Stimulated activated naive CD8-positive, alpha-beta T cell treated with anti-CD3 and anti-CD28 coated beads, Interleukin-15, Interleukin-2, amounts not matched to agents 100 ng/mL and 50 ng/mL, for 24 hours (primary cell): ENCODE measurements around the gene HSCB.
"Not testable (repeated sequence)": the region's sequence is repeated elsewhere in the genome, so short reads cannot be mapped to it uniquely, and the experiment has no call there.

Experiments used
- H3K27ac Mint-ChIP-seq: one replicate; pipeline ENCODE4 v1.8.0; 2021; ENCODE audit warnings: mild to moderate bottlenecking, mixed read lengths
- H3K27me3 Mint-ChIP-seq: one replicate; pipeline ENCODE4 v1.8.0; 2021; ENCODE audit warnings: mixed read lengths
- H3K36me3 Mint-ChIP-seq: one replicate; pipeline ENCODE4 v1.8.0; 2021; ENCODE audit warnings: low read depth, mixed read lengths
- H3K4me1 Mint-ChIP-seq: one replicate; pipeline ENCODE4 v1.8.0; 2021; ENCODE audit warnings: low read depth, mixed read lengths
- H3K4me3 Mint-ChIP-seq: one replicate; pipeline ENCODE4 v1.8.0; 2021; ENCODE audit warnings: mild to moderate bottlenecking, mixed read lengths
- H3K9me3 Mint-ChIP-seq: one replicate; pipeline ENCODE4 v1.8.0; 2021; ENCODE audit warnings: mixed read lengths

HSCB gene

GRCh38 chr22:28728621-28729313 is 13.1 kb upstream of the HSCB start:
- peaks cover 22% of the 10 kb centered on the region for H3K36me3 Mint-ChIP-seq
- H3K27ac Mint-ChIP-seq = no peak overlapping the region
- H3K4me3 Mint-ChIP-seq = no peak overlapping the region
- no peaks in the 10 kb centered on the region for H3K9me3 Mint-ChIP-seq
- H3K27me3 Mint-ChIP-seq = no peaks in the 10 kb centered on the region
- peaks cover 5% of the 10 kb centered on the region for H3K4me1 Mint-ChIP-seq

GRCh38 chr22:28730179-28730578 is 11.7 kb upstream of the HSCB start:
- Mint-ChIP-seq H3K4me3 (no peak overlapping the region), H3K27me3 (no peaks in the 10 kb centered on the region), H3K4me1 (peaks cover 5% of the 10 kb centered on the region), H3K9me3 (no peaks in the 10 kb centered on the region), H3K27ac (no peak overlapping the region), H3K36me3 (peaks cover 14% of the 10 kb centered on the region)

DNA sequence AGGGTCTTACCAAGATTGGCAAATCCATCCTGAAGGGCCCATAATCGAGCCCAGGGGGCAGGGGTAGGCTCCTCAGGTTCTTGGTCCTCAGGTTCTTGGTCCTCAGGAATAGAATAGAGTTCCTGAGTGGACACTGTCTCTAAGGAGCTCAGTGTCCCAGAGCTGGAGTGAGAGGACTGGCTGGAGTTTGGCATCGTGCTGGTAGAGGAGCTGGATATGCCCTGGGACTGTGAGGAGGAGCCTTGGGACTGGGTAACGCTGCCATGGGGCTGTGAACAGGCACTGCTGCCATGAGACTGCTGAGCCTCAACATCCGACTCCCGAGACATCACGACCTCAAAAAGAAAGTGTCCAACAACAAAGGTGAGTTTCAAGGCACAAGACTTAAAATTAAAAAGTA is 7.4 kb upstream of the HSCB start:
- H3K27me3 Mint-ChIP-seq = no peaks in the 10 kb centered on the region
- H3K9me3 Mint-ChIP-seq = no peaks in the 10 kb centered on the region
- no peak overlapping the region for H3K4me3 Mint-ChIP-seq
- H3K27ac Mint-ChIP-seq = no peak overlapping the region
- peaks cover 11% of the 10 kb centered on the region for H3K36me3 Mint-ChIP-seq
- H3K4me1 Mint-ChIP-seq = no peaks in the 10 kb centered on the region

GRCh38 chr22:28736301-28737155 is 5.3 kb upstream of the HSCB start:
- Mint-ChIP-seq H3K27me3 (no peaks in the 10 kb centered on the region), H3K4me1 (peaks cover 4% of the 10 kb centered on the region)

GRCh38 chr22:28737701-28738100 is 4.1 kb upstream of the HSCB start:
- no peaks in the 10 kb centered on the region for H3K9me3 Mint-ChIP-seq
- no peaks in the 10 kb centered on the region for H3K27me3 Mint-ChIP-seq
- no peak overlapping the region for H3K27ac Mint-ChIP-seq
- peaks cover 11% of the 10 kb centered on the region for H3K4me1 Mint-ChIP-seq
- H3K36me3 Mint-ChIP-seq = peaks cover 11% of the 10 kb centered on the region
- no peak overlapping the region for H3K4me3 Mint-ChIP-seq

More at GRCh38 chr22:28736301-28737155, 5.3 kb upstream of the HSCB start:
- Mint-ChIP-seq H3K4me3 (no peak overlapping the region), H3K27ac (no peak overlapping the region), H3K9me3 (no peaks in the 10 kb centered on the region), H3K36me3 (peaks cover 11% of the 10 kb centered on the region)

- H3K27ac Mint-ChIP-seq, H3K9me3 Mint-ChIP-seq, H3K36me3 Mint-ChIP-seq, H3K4me3 Mint-ChIP-seq, H3K27me3 Mint-ChIP-seq: not testable (repeated sequence)
- peaks cover 23% of the 10 kb centered on the region for H3K4me1 Mint-ChIP-seq
Measured at GRCh38 chr22:28738876-28739275, 3.0 kb upstream of the HSCB start.

DNA sequence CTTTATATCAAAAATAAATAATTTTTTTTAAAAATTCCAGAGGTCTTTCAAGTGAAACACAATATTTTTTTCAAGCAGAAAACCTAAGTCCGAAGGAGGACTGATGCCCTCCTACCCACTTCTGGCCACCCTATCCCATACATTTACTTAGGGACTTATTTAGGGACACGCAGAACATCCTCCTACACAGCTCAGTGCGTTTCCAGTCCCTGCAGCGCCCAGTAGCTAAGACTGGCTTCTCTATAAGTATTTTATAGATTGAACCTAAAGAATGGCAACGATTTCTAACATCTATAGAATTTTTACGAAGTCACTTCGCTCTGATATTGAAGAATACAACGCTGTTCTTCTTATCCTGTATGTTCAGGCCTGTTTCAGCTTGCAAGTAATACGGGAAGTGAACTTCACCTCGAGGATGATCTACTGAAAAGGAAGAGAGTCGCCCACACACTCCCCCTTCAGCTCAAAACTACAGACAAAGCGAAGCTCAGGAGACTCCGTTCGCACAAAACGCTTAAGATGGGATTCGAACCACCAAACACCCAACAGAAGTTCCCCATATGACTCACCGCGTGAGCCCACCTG is 547 bp upstream of the HSCB start:
- H3K4me1 Mint-ChIP-seq = peaks cover 25% of the 10 kb centered on the region
- H3K4me3 Mint-ChIP-seq = peak overlapping the region; percentile 89
- H3K9me3 Mint-ChIP-seq = no peaks in the 10 kb centered on the region
- peak overlapping the region; percentile 89 for H3K27ac Mint-ChIP-seq
- H3K36me3 Mint-ChIP-seq = peaks cover 21% of the 10 kb centered on the region
- H3K27me3 Mint-ChIP-seq = no peaks in the 10 kb centered on the region

DNA sequence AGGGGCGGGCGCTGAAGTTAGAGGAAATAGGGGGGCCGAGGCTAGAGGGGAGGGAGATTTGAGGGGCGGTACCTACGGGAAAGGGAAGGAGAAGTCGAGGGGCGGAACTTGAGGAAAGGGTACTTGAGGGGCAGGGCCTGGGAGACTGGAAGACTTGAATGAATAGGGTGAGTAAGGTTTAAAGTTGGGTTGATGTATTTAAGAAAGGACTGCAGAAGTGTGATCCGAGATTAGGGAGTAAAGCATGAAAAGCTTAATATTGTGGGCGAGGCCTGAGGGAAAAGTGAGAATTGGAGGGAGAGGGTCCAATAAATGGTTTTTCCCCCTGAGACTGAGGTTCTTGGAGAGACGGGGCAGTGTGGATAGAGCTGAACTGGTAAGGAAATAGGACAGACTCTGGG is 723 bp downstream of the HSCB start:
- Mint-ChIP-seq H3K36me3 (peaks cover 28% of the 10 kb centered on the region), H3K9me3 (no peaks in the 10 kb centered on the region), H3K27ac (peak overlapping the region; percentile 89), H3K27me3 (no peaks in the 10 kb centered on the region), H3K4me1 (peaks cover 25% of the 10 kb centered on the region), H3K4me3 (peak overlapping the region; percentile 89)

- Mint-ChIP-seq H3K27ac (no peak overlapping the region), H3K4me3 (peak overlapping the region; percentile 89), H3K27me3 (no peaks in the 10 kb centered on the region), H3K36me3 (peaks cover 36% of the 10 kb centered on the region), H3K9me3 (no peaks in the 10 kb centered on the region), H3K4me1 (peaks cover 31% of the 10 kb centered on the region)
Measured at GRCh38 chr22:28743852-28744251, 2.0 kb downstream of the HSCB start.

DNA sequence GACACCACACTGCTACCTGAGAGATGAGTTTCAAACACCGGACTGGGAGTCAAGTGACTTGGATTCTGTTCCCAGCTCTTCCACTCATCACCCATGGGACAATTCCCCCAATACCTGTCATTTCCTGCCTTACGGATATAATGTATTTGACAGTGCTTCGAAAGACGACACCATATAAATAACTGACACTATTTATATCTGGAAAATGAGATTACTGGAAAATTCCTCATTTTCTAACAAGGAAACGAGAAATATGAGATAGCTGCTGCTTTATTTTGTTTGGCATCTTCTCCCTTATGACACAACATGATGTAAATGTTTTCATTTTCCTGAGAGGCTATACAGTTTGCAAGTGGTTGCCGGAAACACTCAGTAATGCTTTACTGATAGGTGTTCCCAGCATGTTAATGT is 8.6 kb downstream of the HSCB start:
- H3K27ac Mint-ChIP-seq = no peak overlapping the region
- peaks cover 48% of the 10 kb centered on the region for H3K36me3 Mint-ChIP-seq
- no peaks in the 10 kb centered on the region for H3K27me3 Mint-ChIP-seq
- no peaks in the 10 kb centered on the region for H3K9me3 Mint-ChIP-seq
- no peak overlapping the region for H3K4me3 Mint-ChIP-seq
- H3K4me1 Mint-ChIP-seq = peaks cover 18% of the 10 kb centered on the region

GRCh38 chr22:28754512-28754911 is 12.7 kb downstream of the HSCB start:
- H3K27me3 Mint-ChIP-seq, H3K4me1 Mint-ChIP-seq, H3K9me3 Mint-ChIP-seq, H3K4me3 Mint-ChIP-seq, H3K27ac Mint-ChIP-seq: not testable (repeated sequence)
- peaks cover 23% of the 10 kb centered on the region for H3K36me3 Mint-ChIP-seq

GRCh38 chr22:28759861-28760560 is 18.2 kb downstream of the HSCB start:
- Mint-ChIP-seq H3K4me3 (no peak overlapping the region), H3K4me1 (peaks cover 9% of the 10 kb centered on the region), H3K36me3 (peaks cover 4% of the 10 kb centered on the region), H3K27ac (no peak overlapping the region), H3K27me3 (no peaks in the 10 kb centered on the region), H3K9me3 (no peaks in the 10 kb centered on the region)

DNA sequence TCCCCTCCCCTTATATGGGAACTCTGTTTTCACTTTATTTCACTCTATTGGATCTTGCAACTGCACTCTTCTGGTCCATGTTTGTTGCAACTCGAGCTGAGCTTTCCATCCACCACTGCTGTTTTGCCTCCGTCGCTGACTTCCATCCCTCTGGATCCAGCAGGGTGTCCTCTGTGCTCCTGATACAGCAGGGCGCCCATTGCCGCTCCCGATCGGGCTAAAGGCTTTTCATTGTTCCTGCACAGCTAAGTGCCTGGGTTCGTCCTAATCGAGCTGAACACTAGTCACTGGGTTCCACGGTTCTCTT is 19.6 kb downstream of the HSCB start:
- no peak overlapping the region for H3K4me3 Mint-ChIP-seq
- H3K27me3 Mint-ChIP-seq = no peaks in the 10 kb centered on the region
- no peaks in the 10 kb centered on the region for H3K9me3 Mint-ChIP-seq
- peaks cover 9% of the 10 kb centered on the region for H3K4me1 Mint-ChIP-seq
- H3K36me3 Mint-ChIP-seq = no peaks in the 10 kb centered on the region
- no peak overlapping the region for H3K27ac Mint-ChIP-seq

GRCh38 chr22:28762000-28762399 is 20.2 kb downstream of the HSCB start:
- H3K4me1 Mint-ChIP-seq, H3K4me3 Mint-ChIP-seq, H3K27me3 Mint-ChIP-seq, H3K36me3 Mint-ChIP-seq, H3K27ac Mint-ChIP-seq, H3K9me3 Mint-ChIP-seq: not testable (repeated sequence)

DNA sequence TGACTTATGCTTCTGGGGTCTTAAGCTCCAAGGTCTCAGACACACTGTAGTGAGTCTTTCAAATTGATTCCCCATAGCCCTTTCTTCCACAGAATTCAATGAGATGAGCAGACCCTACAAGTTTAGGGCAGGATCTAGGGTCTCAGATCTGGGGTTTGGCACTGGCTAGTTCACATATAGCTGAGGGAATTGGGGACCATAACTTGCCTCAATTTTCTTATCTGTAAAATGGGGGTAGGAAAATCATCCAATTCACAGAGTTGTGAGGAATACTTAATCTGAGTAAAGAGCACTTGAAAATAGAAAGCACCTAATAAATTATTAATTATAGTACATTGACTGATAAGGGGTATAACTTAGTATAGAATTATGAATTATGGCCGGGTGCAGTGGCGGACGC is 24.8 kb downstream of the HSCB start:
- Mint-ChIP-seq H3K4me1 (no peaks in the 10 kb centered on the region), H3K27me3 (no peaks in the 10 kb centered on the region), H3K36me3 (no peaks in the 10 kb centered on the region), H3K9me3 (no peaks in the 10 kb centered on the region), H3K27ac (no peak overlapping the region), H3K4me3 (no peak overlapping the region)
